Smooth muscle cell (in vitro differentiated cells): ENCODE data around the gene FBXO21. TPM values are rescaled to one million over a fixed set of nuclear protein-coding genes. Genes with fewer than 3 reads are reported as not detected.

Source experiments
- DNase-seq: peaks from one replicate; lab custom pipeline; 2025; ENCODE audit not compliant: unreplicated experiment; lab: John Stamatoyannopoulos, UW
- H2AFZ ChIP-seq: fragments of 200-600 bp; sonication (generic); 2 replicates; pipeline ENCODE4 v1.6.0; 2016; ENCODE audit warnings: antibody characterized with exemption, low read depth, mild to moderate bottlenecking
- H3F3A ChIP-seq: fragments of 200-600 bp; sonication (generic); 2 replicates; pipeline ENCODE4 v1.6.0; 2017; ENCODE audit warnings: antibody characterized with exemption, low read depth
- H3K27ac ChIP-seq: fragments of 200-600 bp; sonication (generic); 2 replicates; pipeline ENCODE4 v1.5.1; 2016; ENCODE audit warnings: low read depth, mild to moderate bottlenecking
- H3K27me3 ChIP-seq: fragments of 200-600 bp; sonication (generic); 2 replicates; pipeline ENCODE4 v1.6.1; 2016; ENCODE audit warnings: low read depth, mild to moderate bottlenecking
- H3K36me3 ChIP-seq: fragments of 200-600 bp; sonication (generic); 2 replicates; pipeline ENCODE4 v1.5.1; 2016; ENCODE audit warnings: low read depth
- H3K4me1 ChIP-seq: fragments of 200-600 bp; sonication (generic); 2 replicates; pipeline ENCODE4 v1.5.1; 2016; ENCODE audit warnings: low read depth
- H3K4me2 ChIP-seq: fragments of 200-600 bp; sonication (generic); 2 replicates; pipeline ENCODE4 v1.6.0; 2016; ENCODE audit warnings: mild to moderate bottlenecking
- H3K4me3 ChIP-seq: fragments of 200-600 bp; sonication (generic); 2 replicates; pipeline ENCODE4 v1.5.1; 2016; ENCODE audit warnings: mild to moderate bottlenecking
- H3K79me2 ChIP-seq: fragments of 200-600 bp; sonication (generic); 2 replicates; pipeline ENCODE4 v1.6.0; 2016; ENCODE audit warnings: low read depth, mild to moderate bottlenecking
- H3K9ac ChIP-seq: fragments of 200-600 bp; sonication (generic); 2 replicates; pipeline ENCODE4 v1.6.0; 2016; ENCODE audit warnings: low read depth
- H3K9me3 ChIP-seq: fragments of 200-600 bp; sonication (generic); replicated peaks from 2 replicates; pipeline ENCODE4 v1.5.1; 2016; ENCODE audit warnings: low read depth
- H4K20me1 ChIP-seq: fragments of 200-600 bp; sonication (generic); 2 replicates; pipeline ENCODE4 v1.6.0; 2016; ENCODE audit warnings: low read depth
- WGBS: methylation state at CpG from one replicate; pipeline ENCODE4 v1.1.7; 2016; ENCODE audit warnings: low lambda C conversion rate; 5-methylcytosine and 5-hydroxymethylcytosine counted together
- polyA plus RNA-seq: library from polyadenylated mRNA; unstranded; fragments of >200 nt; fragmentation: Nextera tagmentation; extraction: Ambion mirVana; gene quantifications from 2 replicates; pipeline ENCODE4 v1.2.1, GENCODE V29; 2016
- total RNA-seq: library from RNA; depleted of rRNA; stranded (reverse); fragments of >200 nt; gene quantifications from 2 replicates; pipeline ENCODE4 v1.2.3, GENCODE V29; 2014
- TF ChIP-seq, protein P1 (sequence below): fragments of 200-600 bp; sonication (generic); IDR thresholded peaks from 2 replicates; pipeline ENCODE4 v1.5.1; 2017; ENCODE audit warnings: borderline replicate concordance, mild to moderate bottlenecking, antibody characterized with exemption; ENCODE audit not compliant: insufficient read depth, poor library complexity, severe bottlenecking

FBXO21 gene
- total and polyA plus RNA-seq, 2 experiments from 2014 or later = 46.9 to 75.2 TPM

- Histone ChIP-seq H3K79me2 (no peaks in the 10 kb centered on the region), H3F3A (no peaks in the 10 kb centered on the region), H3K36me3 (no peaks in the 10 kb centered on the region), H3K9me3 (no peaks in the 10 kb centered on the region), H3K4me3 (no peak overlapping the region), H2AFZ (no peak overlapping the region), H3K4me1 (no peaks in the 10 kb centered on the region), H3K27me3 (peaks cover 4% of the 10 kb centered on the region), H3K27ac (no peak overlapping the region), H3K4me2 (no peak overlapping the region), H4K20me1 (no peaks in the 10 kb centered on the region), H3K9ac (no peak overlapping the region)
- 88% methylated on average over 6 of the region's 6 CpGs for WGBS
- no peak for DNase-seq
- TF ChIP-seq, protein P1, sequence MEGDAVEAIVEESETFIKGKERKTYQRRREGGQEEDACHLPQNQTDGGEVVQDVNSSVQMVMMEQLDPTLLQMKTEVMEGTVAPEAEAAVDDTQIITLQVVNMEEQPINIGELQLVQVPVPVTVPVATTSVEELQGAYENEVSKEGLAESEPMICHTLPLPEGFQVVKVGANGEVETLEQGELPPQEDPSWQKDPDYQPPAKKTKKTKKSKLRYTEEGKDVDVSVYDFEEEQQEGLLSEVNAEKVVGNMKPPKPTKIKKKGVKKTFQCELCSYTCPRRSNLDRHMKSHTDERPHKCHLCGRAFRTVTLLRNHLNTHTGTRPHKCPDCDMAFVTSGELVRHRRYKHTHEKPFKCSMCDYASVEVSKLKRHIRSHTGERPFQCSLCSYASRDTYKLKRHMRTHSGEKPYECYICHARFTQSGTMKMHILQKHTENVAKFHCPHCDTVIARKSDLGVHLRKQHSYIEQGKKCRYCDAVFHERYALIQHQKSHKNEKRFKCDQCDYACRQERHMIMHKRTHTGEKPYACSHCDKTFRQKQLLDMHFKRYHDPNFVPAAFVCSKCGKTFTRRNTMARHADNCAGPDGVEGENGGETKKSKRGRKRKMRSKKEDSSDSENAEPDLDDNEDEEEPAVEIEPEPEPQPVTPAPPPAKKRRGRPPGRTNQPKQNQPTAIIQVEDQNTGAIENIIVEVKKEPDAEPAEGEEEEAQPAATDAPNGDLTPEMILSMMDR = no peak
Measured at GRCh38 chr12:117210266-117210918, 20.1 kb upstream of the FBXO21 start.

DNA sequence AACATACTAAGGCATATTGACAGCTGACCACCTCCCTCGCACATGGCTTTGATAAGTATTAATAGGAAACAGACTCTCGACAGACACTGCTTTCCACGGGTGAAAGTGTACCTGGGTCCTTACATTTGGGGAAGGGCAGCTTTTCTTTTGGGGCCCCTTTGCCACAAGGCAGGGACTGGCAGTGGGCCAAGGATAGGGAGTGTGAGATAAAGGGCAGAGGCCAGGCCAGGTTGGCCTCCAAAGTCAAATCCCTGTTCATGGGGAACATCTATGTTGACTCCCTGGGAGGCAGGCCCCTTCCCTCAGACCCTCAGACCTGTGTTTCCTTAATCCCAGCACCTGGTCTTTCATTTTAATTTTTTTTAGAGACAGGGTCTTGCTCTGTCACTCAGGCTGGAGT is 19.4 kb upstream of the FBXO21 start:
- WGBS = 92% methylated on average over 3 of the region's 3 CpGs
- Histone ChIP-seq H3K9ac (no peak overlapping the region), H3K4me3 (no peak overlapping the region)

GRCh38 chr12:117208811-117209455 is 18.7 kb upstream of the FBXO21 start:
- Histone ChIP-seq H4K20me1 (no peaks in the 10 kb centered on the region), H3K4me2 (no peak overlapping the region), H2AFZ (no peak overlapping the region), H3K36me3 (no peaks in the 10 kb centered on the region), H3K4me3 (no peak overlapping the region), H3K27me3 (no peaks in the 10 kb centered on the region), H3K4me1 (no peaks in the 10 kb centered on the region), H3K27ac (no peak overlapping the region), H3K79me2 (no peaks in the 10 kb centered on the region), H3F3A (no peaks in the 10 kb centered on the region), H3K9ac (no peak overlapping the region), H3K9me3 (no peaks in the 10 kb centered on the region)
- 91% methylated on average over 13 of the region's 13 CpGs for WGBS
- TF ChIP-seq, protein P1 = no peak
- DNase-seq = no peak

More for the DNA sequence above, 19.4 kb upstream of the FBXO21 start:
- Histone ChIP-seq H2AFZ (no peak overlapping the region), H3K4me1 (no peaks in the 10 kb centered on the region), H3F3A (no peaks in the 10 kb centered on the region), H3K27me3 (no peaks in the 10 kb centered on the region), H4K20me1 (no peaks in the 10 kb centered on the region), H3K27ac (no peak overlapping the region), H3K9me3 (no peaks in the 10 kb centered on the region), H3K79me2 (no peaks in the 10 kb centered on the region), H3K4me2 (no peak overlapping the region), H3K36me3 (no peaks in the 10 kb centered on the region)
- DNase-seq = no peak
- TF ChIP-seq, protein P1 = no peak
